Activated effector memory CD4-positive, alpha-beta T cell treated with anti-CD3 and anti-CD28 coated beads, Interleukin-2, amount 50 U/mL, for 16 hours (primary cell): Measurements from ENCODE around the gene FBXO8.
"Not testable (repeated sequence)": the region's sequence is repeated elsewhere in the genome, so short reads cannot be mapped to it uniquely, and the experiment has no call there.

Source experiments
- DNase-seq: peaks from one replicate; pipeline ENCODE4 v3.0.0-alpha.2; 2020

The FBXO8 gene

DNA sequence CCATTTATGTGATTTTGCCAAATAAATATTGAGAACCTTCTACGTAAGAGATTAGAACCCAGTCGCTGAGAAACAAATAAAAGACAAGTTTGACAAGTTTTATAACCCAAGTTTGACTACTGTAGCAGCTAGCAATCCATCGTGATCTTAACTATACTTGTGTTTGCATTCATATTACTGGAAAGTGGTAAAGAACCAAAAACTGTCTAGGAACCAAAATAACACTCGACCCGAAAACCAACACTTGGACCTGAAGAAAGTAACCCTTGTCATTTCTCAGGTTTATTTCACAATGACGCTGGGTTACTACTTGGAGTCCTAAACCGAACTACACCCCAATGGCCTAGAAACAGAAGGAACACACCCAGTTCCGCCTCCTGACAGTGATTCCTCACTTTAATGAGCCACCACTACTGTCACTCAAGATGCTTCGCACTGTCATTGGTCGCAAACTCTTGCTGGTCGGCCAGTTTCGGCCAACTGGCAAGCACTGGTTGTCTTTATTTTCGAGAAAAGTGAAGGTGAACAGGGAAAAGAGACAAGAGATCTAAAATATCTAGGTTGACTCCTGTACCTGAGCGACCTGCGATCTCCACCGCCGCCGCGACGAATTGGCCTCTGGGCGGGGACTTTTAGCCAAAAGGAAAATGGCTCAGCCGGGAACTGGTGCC is 496 bp downstream of the FBXO8 start:
- DNase-seq, result peak; percentile 92

DNA sequence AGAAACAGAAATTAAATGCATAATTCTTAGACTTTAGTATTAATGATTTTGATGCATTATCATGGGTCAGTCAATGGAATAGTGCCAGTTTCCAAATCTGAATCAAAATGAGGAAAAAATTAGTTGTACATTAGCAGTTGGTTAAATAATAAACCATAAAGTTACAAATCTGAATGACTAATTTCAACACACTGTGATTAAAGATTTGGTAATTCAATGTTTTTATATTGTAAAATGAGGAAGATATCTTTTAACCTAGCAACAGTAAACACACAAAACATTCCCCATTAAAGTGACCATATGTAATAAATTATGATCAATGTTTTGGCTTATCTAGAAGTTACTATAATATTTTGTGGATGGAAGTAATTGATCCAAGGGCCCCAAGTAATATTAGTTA is 1.6 kb downstream of the FBXO8 start:
- no peak for DNase-seq

DNA sequence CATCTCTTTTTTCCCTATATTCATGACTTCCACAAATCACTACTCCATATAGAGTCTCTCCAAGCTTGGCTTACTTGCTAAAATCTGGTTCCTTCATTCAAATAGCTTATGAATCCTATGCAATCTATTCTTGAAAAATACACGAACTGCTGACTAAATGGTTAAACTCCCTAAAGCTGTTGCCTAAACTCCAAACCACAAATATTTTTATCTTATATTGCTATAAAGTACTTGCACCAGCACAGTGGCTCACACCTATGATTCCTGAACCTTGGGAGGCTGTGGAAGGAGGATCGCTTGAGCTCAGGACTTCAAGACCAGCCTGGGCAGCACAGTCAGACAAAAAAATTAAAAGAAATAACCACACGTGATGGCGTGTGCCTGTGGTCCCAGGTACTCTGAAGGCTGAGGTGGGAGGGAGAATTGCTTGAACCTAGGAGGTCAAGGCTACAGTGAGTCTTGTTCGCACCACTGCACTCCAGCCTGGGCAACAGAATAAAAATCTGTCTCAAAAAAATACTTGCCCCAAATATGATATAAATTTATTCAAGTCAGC is 2.2 kb downstream of the FBXO8 start:
- no peak for DNase-seq

DNA sequence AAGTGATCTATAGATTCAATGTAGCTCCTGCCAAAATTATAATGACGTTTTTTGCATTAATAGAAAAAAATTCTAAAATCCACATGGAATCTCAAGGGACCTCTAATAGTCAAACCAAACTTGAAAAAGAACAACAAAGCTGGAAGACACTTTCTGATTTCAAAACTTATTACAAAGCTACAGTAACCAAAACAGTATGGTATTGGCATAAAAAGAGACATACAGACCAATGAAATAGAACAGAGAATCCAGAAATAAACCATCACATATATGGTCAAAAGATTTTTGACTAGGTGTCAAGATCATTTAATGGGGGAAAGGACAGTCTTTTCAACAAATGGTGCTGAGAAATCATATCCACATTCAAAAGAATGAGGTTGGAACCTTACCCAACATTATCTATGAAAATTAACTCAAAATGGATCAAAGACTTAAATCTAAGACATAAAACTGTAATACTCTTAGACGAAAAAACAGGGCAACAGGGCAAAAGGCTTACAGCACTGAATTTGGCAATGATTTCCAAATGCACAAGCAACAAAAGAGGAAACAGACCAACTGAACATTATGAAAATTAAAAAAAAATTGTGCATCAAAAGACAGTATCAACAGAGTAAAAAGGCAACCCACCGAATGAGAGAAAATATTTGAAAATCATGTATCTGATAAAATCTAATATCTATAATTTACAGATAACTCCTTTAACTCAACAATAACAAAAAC is 3.9 kb downstream of the FBXO8 start:
- DNase-seq, result no peak

DNA sequence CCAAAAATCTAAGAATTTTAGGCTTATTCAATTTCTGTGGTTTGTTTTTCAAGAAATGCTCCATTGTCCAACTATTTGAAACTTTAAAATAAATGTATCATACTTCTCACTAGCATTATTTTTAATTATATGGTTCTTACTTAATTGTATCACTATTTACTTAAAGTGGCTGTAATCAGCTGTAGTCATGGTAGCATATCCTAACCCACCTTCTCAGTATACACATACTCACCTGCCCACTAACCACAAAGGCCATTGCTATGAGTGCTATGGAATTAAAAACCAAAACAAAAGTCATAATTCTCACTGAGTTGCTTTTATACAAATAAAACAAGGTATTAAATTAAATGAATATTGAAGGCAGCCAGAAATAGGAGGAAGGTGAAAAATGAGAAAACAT is 5.0 kb downstream of the FBXO8 start:
- DNase-seq, result no peak

DNA sequence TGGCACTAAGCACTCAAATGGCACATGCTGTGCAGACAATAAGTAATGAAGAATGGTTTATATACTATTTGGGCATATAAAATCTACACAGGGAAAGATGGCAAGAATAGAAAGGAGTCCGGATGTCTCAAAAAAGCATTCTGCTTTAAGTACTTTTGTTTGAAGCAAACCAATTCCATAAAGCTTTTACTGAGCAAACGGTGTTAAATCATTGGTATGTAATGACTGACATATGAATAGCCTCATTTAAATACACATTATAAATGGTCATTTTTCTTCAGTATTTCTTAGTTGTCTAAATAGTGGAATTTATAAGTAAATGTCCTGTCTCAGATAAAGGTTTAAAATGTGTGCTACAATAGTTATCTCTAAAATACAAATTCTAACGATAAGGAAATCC is 6.0 kb downstream of the FBXO8 start:
- DNase-seq, result no peak

DNA sequence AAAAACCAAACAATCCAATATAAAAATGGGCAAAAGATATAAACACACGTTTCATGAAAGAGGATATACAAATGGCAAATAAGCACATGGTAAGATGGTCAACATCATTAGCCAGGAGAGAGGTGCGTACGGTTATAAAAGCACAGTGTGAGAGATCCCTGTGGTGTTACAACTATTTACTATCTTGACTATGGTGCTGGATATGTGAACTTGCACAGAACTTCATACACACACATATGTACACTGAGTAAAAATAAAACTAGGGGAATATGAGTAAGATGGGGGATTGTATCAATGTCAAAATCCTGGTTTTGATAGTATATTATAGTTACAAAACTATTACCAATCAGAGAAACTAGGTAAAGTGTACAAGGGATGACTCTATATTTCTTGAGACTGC is 8.4 kb downstream of the FBXO8 start:
- no peak for DNase-seq

DNA sequence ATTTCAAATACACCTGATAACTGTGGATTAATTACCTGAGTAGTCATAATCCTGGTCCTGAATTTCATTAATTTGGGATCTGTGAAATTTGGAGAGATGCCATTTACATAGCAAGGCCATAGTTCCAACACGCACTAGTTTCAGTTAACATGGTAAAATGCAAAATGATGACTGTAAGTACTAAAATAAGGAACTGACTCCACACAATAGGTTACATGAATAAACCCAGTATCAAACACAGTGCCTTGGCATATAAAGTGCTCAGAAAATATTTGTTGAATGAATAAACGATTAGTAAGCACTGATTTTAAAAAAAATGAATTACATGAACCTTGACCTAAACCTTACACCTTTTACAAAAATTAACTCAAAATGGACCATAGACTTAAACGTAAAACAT is 9.0 kb downstream of the FBXO8 start:
- DNase-seq, result no peak

DNA sequence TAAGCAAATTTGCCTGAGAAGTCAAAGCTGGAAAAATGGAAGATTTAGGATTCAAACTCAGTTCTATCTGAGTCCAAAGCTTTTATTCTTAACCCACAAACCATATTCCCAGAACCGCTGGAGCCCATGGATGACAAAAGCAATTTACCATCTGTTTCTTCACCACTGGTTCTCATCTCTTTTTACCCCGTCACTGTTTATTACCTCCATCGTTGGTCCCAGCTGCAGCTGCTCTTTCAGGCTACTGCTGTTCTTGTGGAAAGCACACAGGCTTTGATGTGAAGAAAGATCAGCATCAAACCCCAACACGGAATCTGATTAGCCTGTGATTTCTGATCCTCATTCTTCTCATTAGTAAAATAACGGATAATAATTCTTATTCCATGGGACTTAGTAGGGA is 9.5 kb downstream of the FBXO8 start:
- DNase-seq, result no peak

DNA sequence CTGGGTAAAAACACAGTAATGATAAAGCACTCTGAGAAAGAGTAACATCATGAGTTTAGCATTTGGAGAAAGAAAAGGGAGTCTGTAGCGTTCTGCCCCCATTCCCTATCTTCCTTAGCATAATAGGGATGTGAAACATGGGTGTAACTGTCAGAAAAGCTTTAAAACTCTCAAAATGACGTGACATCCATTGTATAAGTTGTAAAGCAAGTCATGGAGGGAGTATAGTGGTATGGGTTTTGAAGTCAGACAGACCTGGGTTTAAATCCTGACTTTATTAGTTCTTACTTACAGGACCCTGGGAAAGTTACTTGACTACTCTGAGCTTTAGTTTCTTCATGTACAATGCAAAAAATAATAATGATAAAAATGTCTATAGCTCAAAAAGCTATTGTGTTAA is 17.1 kb downstream of the FBXO8 start:
- no peak for DNase-seq

DNA sequence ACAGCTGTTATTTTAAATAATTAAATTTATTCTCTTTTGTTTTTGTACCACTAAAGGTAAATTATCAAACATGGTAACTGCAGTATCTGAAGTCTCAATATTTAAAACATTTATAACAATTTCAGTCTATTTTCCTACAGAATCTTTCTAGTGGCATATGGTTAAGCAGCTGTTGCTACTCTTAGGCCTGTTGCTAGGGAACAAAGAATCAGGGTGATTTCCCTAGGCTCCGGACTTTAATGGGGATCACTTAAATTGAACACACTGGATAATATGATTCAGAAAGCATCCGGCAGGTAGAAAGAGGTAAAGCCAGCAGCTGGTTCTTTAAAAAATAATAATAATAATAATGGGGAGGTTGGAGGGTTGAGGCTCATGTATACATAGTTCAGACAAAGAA is 17.6 kb downstream of the FBXO8 start:
- DNase-seq, result no peak

DNA sequence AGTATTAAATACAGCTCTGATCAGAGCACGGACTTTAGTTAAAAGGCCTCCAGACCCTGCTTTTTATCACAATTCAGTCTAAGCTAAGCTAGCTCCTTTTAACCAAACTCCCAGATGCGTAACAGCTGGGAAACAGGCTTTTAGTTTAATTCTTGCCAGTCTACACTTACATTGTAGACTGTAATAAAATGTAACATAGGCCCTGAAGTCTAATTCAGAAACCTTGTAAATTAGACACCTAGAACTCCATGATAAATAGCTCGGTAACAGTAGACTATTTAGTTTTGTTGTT is 20.1 kb downstream of the FBXO8 start:
- no peak for DNase-seq

DNA sequence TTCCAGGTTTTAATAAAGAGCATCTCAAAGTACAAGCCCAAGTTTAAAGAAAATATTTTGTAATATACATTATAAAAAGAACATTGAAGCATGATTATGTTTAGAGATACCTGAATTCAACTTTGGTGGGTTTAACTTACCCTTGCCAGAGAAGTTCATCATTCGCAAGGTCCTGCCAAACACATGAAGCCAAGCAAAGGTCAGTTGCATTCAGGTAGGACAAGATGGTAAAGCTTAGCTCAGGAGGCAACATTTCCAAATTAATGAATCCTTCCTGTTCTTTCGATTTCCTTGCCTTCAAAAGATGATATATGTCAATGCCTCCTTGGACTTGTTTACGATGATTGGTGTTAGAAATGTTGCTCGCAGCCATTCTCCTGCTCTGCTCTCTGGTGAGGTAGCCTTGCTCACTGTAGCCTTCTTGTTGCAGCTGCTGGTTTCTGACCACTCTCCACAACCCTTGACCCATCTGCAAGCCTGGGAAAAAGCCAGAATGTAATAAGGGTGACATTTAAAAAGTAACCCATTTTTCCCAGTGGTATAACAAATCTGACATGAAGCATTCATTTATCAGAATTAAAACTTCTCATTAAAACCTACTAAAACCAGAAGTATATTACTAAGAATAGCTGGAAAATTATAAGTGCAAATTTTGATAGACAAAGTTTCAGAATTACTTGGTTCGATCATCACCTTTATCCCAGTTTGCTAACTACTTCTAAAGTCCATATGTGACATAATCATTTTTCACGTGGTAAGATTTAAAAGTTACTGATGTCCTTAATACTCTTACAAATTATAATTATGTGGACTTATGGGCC is 20.6 kb downstream of the FBXO8 start:
- no peak for DNase-seq

DNA sequence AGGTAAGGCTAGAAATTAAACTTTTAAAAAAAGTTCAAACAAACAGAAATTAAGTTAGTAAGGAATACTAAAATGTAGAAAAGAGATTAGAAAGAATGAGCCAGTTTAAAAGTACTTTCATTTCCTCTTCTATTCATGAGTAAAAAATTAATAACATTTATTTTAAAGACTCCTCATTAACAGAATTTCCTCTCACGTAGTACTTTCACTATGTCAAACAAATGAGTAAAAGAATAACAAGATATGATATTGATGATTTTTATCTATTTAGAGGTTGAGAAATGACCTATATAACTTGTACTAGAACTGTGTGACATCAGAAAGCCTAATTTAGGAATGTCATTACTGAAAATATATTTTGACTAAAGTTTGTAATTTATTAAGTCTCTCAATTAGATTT is 22.0 kb downstream of the FBXO8 start:
- DNase-seq, result not testable (repeated sequence)

DNA sequence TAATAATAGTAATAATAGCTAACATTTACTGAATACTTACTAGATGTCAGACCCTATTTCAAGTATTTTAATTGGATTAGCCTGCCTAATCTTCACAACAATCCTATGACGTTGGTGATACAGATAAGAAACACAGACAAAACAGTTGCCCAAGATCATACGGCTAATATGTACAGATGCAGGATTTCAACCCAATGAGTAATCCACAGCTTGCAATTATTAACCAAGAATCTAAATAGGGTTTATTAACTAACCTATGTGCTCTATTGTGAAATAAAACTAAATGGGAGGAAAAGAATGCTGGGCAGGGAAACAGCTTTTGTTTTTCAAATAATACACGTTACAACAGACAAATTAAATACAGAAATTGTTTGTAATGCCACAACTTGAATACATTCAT is 23.4 kb downstream of the FBXO8 start:
- no peak for DNase-seq

DNA sequence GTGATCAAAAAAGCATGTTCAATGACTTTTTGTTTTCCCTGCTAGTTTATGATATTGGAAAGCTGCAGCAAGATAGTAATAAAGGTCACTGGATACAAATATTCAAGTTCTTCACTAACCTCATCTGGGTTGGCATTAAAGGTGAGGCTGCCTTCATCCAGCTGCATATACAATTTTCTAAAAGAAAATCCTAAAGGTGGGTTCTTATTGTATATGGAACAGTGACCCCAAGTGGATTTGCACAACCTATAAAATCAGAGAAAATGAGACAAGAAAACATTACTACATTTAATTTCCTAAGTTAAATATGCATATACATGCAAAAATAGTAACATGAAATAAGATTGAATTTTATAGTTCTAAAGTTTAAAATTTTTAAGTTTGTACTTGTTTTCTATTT is 23.9 kb downstream of the FBXO8 start:
- DNase-seq, result no peak

DNA sequence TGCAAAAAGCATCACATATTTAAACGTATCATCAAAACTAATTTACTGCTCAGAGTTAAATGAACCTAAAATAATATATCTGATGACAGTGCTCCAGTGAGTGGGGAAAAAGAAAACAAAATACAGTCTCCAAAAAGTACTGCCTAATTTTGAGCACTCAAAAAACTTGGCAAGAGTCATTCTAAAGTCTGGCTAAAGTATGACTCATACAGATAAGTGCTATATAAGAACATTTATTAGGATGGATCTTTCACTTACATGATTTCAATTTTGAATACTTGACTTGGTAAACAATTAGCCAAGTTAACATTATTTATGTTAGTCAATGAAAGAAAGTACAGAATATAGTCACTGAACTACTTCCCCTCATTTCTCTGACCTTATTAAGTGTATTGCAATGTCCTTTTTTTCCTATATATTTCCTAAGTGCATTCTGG is 27.2 kb downstream of the FBXO8 start:
- DNase-seq, result no peak

DNA sequence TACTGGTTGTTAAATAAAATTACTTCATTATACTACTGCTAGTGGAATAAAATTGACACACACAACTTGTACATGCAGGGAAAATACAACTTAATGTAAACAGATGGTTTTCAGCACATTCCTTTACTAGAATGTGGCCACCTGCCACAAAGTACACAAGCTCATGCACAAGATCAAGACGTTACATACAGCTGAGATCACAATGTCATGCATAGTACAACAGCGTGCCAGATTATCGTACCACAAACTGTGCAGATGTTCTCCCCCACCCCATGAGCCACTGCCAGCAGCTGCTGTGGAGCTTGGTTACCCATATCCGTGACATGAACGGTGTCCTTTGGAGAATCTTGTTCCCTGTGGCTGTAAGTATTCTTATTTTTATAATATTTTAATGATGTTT is 27.7 kb downstream of the FBXO8 start:
- DNase-seq, result no peak

DNA sequence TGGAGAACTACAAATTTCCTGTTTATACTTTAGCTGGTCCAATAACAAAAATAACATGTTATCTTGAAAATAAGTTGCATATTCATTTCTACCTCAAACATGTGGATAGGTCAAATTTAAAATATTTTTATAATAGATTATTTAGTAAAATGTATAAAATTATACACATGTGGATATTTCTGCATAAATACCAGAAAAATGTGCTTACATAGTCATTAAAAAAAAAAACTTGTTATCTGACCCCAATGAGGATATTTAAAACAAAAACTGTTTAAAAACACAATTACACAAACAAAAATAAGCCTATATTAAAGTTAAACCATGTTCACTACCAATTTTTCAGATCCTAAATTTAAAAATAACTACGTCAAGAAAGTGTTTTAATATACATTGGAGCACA is 28.1 kb downstream of the FBXO8 start:
- DNase-seq, result no peak

DNA sequence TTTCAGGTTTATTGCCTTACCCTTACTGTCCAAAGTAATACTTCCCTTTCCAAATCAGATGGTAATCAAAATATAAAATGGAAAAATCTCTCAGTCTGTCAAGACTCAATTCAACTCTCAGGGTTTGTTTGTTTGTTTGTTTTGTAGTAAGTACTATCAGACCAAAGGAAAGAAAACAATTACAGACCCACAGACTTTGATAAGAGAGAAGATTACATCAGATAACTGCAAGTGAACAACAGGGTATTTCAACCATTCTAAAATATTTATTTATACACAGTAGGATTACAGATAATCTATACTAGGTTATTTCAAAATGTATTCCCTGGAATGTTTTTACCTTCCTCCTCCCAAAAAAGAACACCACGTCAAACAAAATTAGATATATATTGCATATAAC is 28.9 kb downstream of the FBXO8 start:
- no peak for DNase-seq

DNA sequence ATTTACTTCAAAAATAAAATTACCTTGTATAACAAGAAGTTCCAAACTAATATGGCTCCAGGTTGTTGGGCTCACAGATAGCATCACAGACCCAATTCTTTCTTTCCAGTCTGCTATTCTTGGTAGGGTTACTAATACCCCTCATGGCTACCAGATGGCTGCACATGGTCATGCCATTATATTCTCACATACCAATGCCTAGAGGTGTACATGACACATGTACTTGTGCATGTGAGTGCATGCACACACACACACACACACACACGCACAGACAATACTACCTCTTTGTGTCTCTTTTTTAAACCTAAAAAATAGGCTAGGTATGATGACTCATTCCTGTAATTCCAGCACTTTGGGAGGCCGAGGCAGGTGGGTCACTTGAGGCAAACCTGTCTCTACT is 31.1 kb downstream of the FBXO8 start:
- no peak for DNase-seq

DNA sequence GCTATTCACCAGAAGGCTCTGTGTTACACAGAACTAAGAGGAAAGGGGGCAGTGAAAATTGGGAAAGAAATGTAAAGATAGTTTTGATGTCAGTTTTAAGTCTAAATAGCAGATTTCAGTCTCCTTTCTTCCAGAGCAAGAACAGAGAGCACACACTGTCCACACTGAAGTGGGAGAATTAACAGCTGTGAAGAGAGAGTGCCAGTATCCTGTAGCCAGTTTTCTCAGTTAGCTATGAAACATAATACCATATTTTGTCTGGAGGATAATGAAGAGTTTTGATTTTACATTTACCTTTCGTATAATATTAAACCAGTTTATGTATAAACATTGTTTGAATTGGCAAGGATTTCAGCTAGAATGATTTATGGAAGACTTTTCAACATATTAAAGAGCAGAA is 35.1 kb downstream of the FBXO8 start:
- no peak for DNase-seq

DNA sequence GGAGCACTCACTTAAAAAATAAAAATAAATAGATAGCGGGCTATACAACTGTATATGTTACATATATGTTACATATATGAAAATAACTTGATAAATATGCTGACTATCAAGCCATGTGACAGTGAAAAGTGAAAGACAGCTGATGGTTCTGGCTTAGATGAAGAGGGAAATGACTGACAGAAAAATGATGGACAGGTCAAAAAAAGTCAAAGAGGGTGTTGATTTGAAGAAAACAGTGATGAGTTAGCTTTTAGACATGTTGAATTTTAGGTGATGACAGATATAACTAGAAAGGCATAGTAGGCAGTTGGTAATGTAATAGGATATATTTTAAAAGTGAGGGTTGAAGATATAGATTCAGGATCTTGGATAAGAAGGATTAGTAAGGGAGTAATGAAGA is 37.8 kb downstream of the FBXO8 start:
- no peak for DNase-seq

DNA sequence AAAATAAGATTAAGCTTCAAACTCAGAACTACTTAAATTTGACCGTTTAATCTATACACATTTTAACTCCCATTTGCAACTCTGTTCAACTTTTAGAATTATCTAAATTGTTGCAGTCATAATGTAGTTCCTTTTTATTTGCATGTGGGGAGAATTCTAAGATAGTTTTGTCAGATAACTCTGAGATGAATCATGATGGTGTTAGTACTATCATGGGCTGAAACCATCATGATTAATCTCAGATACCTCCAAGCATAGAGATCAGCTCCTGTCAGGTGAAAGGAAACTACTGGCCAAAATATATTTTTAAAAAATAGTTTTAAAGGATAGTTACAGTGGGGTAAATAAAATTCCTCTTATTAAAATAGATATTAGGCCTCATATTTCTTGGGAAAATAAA is 39.0 kb downstream of the FBXO8 start:
- no peak for DNase-seq
